Kidney glomerular epithelial cell (primary cell): ENCODE data around the gene ADGRB3.

Experiments
- DNase-seq: peaks from one replicate; lab custom pipeline; 2025; lab: John Stamatoyannopoulos, UW

Gene ADGRB3

GRCh38 chr6:69128411-69128810, 493.3 kb downstream of the ADGRB3 start:
- DNase-seq = no peak

- no peak for DNase-seq
Measured at GRCh38 chr6:69129046-69129445, 494.0 kb downstream of the ADGRB3 start.

GRCh38 chr6:69135927-69136326, 500.8 kb downstream of the ADGRB3 start:
- no peak for DNase-seq

- DNase-seq = peak; percentile 67
Measured at GRCh38 chr6:69138148-69138547, 503.1 kb downstream of the ADGRB3 start.

- peak; percentile 67 for DNase-seq
Measured at GRCh38 chr6:69138893-69139494, 503.9 kb downstream of the ADGRB3 start.

GRCh38 chr6:69145062-69145461, 510.0 kb downstream of the ADGRB3 start:
- no peak for DNase-seq

- no peak for DNase-seq
Measured at GRCh38 chr6:69146385-69146784, 511.3 kb downstream of the ADGRB3 start.

GRCh38 chr6:69155467-69155866, 520.4 kb downstream of the ADGRB3 start:
- no peak for DNase-seq

- DNase-seq = no peak
Measured at GRCh38 chr6:69162811-69163210, 527.7 kb downstream of the ADGRB3 start.

GRCh38 chr6:69164564-69165229, 529.6 kb downstream of the ADGRB3 start:
- no peak for DNase-seq

GRCh38 chr6:69179681-69180080, 544.6 kb downstream of the ADGRB3 start:
- DNase-seq = no peak

GRCh38 chr6:69180361-69181067, 545.4 kb downstream of the ADGRB3 start:
- DNase-seq = no peak

- no peak for DNase-seq
Measured at GRCh38 chr6:69181964-69182363, 546.9 kb downstream of the ADGRB3 start.

- no peak for DNase-seq
Measured at GRCh38 chr6:69185276-69185675, 550.2 kb downstream of the ADGRB3 start.

GRCh38 chr6:69202768-69203167, 567.7 kb downstream of the ADGRB3 start:
- no peak for DNase-seq

GRCh38 chr6:69216127-69216526, 581.0 kb downstream of the ADGRB3 start:
- no peak for DNase-seq

GRCh38 chr6:69217343-69217742, 582.3 kb downstream of the ADGRB3 start:
- DNase-seq = no peak

- no peak for DNase-seq
Measured at GRCh38 chr6:69220375-69220774, 585.3 kb downstream of the ADGRB3 start.

- no peak for DNase-seq
Measured at GRCh38 chr6:69232008-69232407, 596.9 kb downstream of the ADGRB3 start.

GRCh38 chr6:69232496-69232895, 597.4 kb downstream of the ADGRB3 start:
- DNase-seq = no peak

- peak; percentile 83 for DNase-seq
Measured at GRCh38 chr6:69232911-69233448, 597.9 kb downstream of the ADGRB3 start.

GRCh38 chr6:69238067-69238466, 603.0 kb downstream of the ADGRB3 start:
- DNase-seq = no peak

- no peak for DNase-seq
Measured at GRCh38 chr6:69246983-69247382, 611.9 kb downstream of the ADGRB3 start.
